Measurements from ENCODE around the gene PRKCE. TPM values are rescaled to one million over a fixed set of nuclear protein-coding genes. Genes with fewer than 3 reads are reported as not detected.

Gene PRKCE
- total RNA-seq, 2 experiments from 2014 or later = 13.1 to 15.4 TPM

Other genes starting within 250 kb of the PRKCE start
- gene SRBD1, start 40.4 kb upstream of the PRKCE start, total RNA-seq = 10 to 100 TPM; 19.4 to 20.0 TPM

All from activated CD4-positive, alpha-beta T cell treated with anti-CD3 and anti-CD28 coated beads, Interleukin-2, amount 10 ng/mL, durations not matched to agents 7 days and 5 days (primary cell).